Mesothelial cell of epicardium (in vitro differentiated cells): ENCODE measurements around the gene SLC16A13. TPM values are rescaled to one million over a fixed set of nuclear protein-coding genes. Genes with fewer than 3 reads are reported as not detected.

Experiments
- DNase-seq, 2 experiments: peaks; one replicate each; pipeline ENCODE4 v3.0.0; 2021; ENCODE audit warnings: low spot score in 2 of 2; ENCODE audit not compliant: unreplicated experiment in 2 of 2
- H3K27ac Mint-ChIP-seq: 2 replicates; pipeline ENCODE4 v1.8.0; 2021; ENCODE audit warnings: mixed read lengths
- H3K27me3 Mint-ChIP-seq: 2 replicates; pipeline ENCODE4 v1.8.0; 2021; ENCODE audit warnings: low read depth, mixed read lengths
- H3K36me3 Mint-ChIP-seq: 2 replicates; pipeline ENCODE4 v1.8.0; 2021; ENCODE audit warnings: mixed read lengths
- H3K4me1 Mint-ChIP-seq: 2 replicates; pipeline ENCODE4 v1.8.0; 2021; ENCODE audit warnings: mixed read lengths
- H3K4me3 Mint-ChIP-seq: 2 replicates; pipeline ENCODE4 v1.8.0; 2021; ENCODE audit warnings: mild to moderate bottlenecking, moderate library complexity, mixed read lengths
- H3K9me3 Mint-ChIP-seq: 2 replicates; pipeline ENCODE4 v1.8.0; 2021; ENCODE audit warnings: mixed read lengths
- CTCF ChIP-seq: fragments of 200-600 bp; sonication (generic); IDR thresholded peaks from one replicate; pipeline ENCODE4 v1.5.0; 2021; ENCODE audit warnings: antibody characterized with exemption; ENCODE audit not compliant: unreplicated experiment
- total RNA-seq: library from RNA; stranded (reverse); gene quantifications from 3 replicates; pipeline ENCODE4 v1.2.1, GENCODE V29; 2021

Gene SLC16A13
- total RNA-seq, 1 donor from 2014 or later: 10.4 TPM

- Mint-ChIP-seq H3K4me3 (peak overlapping the region; percentile 37), H3K27me3 (peaks cover 57% of the 10 kb centered on the region), H3K36me3 (no peaks in the 10 kb centered on the region), H3K27ac (no peak overlapping the region), H3K4me1 (peaks cover 19% of the 10 kb centered on the region), H3K9me3 (no peaks in the 10 kb centered on the region)
- DNase-seq: peak; percentile 70 to 80
- TF ChIP-seq CTCF: no peak
Observed at GRCh38 chr17:7023576-7024401, 12.0 kb upstream of the SLC16A13 start.

- peaks cover 18% of the 10 kb centered on the region for H3K4me1 Mint-ChIP-seq
- DNase-seq: no peak
- TF ChIP-seq CTCF: no peak
- no peaks in the 10 kb centered on the region for H3K9me3 Mint-ChIP-seq
- no peaks in the 10 kb centered on the region for H3K36me3 Mint-ChIP-seq
- H3K27me3 Mint-ChIP-seq: peaks cover 57% of the 10 kb centered on the region
- H3K4me3 Mint-ChIP-seq: no peak overlapping the region
- no peak overlapping the region for H3K27ac Mint-ChIP-seq
Observed at GRCh38 chr17:7024402-7024785, 11.4 kb upstream of the SLC16A13 start.

- Mint-ChIP-seq H3K4me3 (no peak overlapping the region), H3K27me3 (peaks cover 58% of the 10 kb centered on the region), H3K27ac (no peak overlapping the region), H3K9me3 (no peaks in the 10 kb centered on the region), H3K4me1 (peaks cover 12% of the 10 kb centered on the region), H3K36me3 (no peaks in the 10 kb centered on the region)
- no peak for TF ChIP-seq CTCF
- DNase-seq: no peak
Observed at GRCh38 chr17:7025245-7025644, 10.6 kb upstream of the SLC16A13 start.

- H3K4me3 Mint-ChIP-seq: no peak overlapping the region
- H3K27me3 Mint-ChIP-seq: peaks cover 46% of the 10 kb centered on the region
- H3K36me3 Mint-ChIP-seq: no peaks in the 10 kb centered on the region
- H3K9me3 Mint-ChIP-seq: no peaks in the 10 kb centered on the region
- no peak overlapping the region for H3K27ac Mint-ChIP-seq
- no peak for DNase-seq
- H3K4me1 Mint-ChIP-seq: peaks cover 7% of the 10 kb centered on the region
- TF ChIP-seq CTCF: no peak
Observed at GRCh38 chr17:7026471-7027115, 9.2 kb upstream of the SLC16A13 start.

- no peaks in the 10 kb centered on the region for H3K9me3 Mint-ChIP-seq
- H3K27ac Mint-ChIP-seq: no peak overlapping the region
- DNase-seq: no peak
- H3K27me3 Mint-ChIP-seq: peaks cover 38% of the 10 kb centered on the region
- H3K36me3 Mint-ChIP-seq: no peaks in the 10 kb centered on the region
- TF ChIP-seq CTCF: no peak
- peaks cover 4% of the 10 kb centered on the region for H3K4me1 Mint-ChIP-seq
- no peak overlapping the region for H3K4me3 Mint-ChIP-seq
Observed at GRCh38 chr17:7027335-7027734, 8.5 kb upstream of the SLC16A13 start.
